HepG2 (cell line): ENCODE results near the gene UBR1. TPM values are rescaled to one million over a fixed set of nuclear protein-coding genes. Genes with fewer than 3 reads are reported as not detected.

Source experiments
- AHR ChIP-seq: IDR thresholded peaks from 2 replicates; pipeline ENCODE4 v1.6.1; 2018; ENCODE audit warnings: missing genetic modification reagents, missing compliant biosample characterization
- HOXA5 ChIP-seq: sonication (generic); formaldehyde crosslinking; IDR thresholded peaks from 2 replicates; pipeline ENCODE4 v1.4.0; 2020; ENCODE audit warnings: missing genetic modification reagents
- IRX3 ChIP-seq: sonication (generic); formaldehyde crosslinking; IDR thresholded peaks from 2 replicates; pipeline ENCODE4 v1.8.1; 2023; ENCODE audit warnings: mild to moderate bottlenecking, low read depth, missing genetic modification reagents, borderline replicate concordance
- ISX ChIP-seq: sonication (generic); formaldehyde crosslinking; conservative IDR thresholded peaks from 2 replicates; pipeline ENCODE4 v1.5.0; 2020; ENCODE audit warnings: missing genetic modification reagents
- KMT2B ChIP-seq: IDR thresholded peaks from 2 replicates; pipeline ENCODE4 v1.6.1; 2016; ENCODE audit warnings: missing genetic modification reagents, missing compliant biosample characterization
- MED8 ChIP-seq: sonication (generic); formaldehyde crosslinking; IDR thresholded peaks from 2 replicates; pipeline ENCODE4 v1.8.1; 2023; ENCODE audit warnings: mild to moderate bottlenecking, missing genetic modification reagents; ENCODE audit not compliant: insufficient replicate concordance
- ZBTB7B ChIP-seq: sonication (generic); formaldehyde crosslinking; IDR thresholded peaks from 2 replicates; pipeline ENCODE4 v1.4.0; 2020; ENCODE audit warnings: missing genetic modification reagents
- ZNF143 ChIP-seq: sonication (generic); formaldehyde crosslinking; IDR thresholded peaks from 2 replicates; pipeline ENCODE4 v1.4.0; 2020; ENCODE audit warnings: missing genetic modification reagents
- ZNF329 ChIP-seq: sonication (generic); formaldehyde crosslinking; IDR thresholded peaks from 2 replicates; pipeline ENCODE4 v1.9.0; 2021; ENCODE audit warnings: low read depth, mild to moderate bottlenecking, missing genetic modification reagents
- ZNF546 ChIP-seq: sonication (generic); formaldehyde crosslinking; conservative IDR thresholded peaks from 2 replicates; pipeline ENCODE4 v1.8.1; 2023; ENCODE audit warnings: mild to moderate bottlenecking, missing genetic modification reagents
- ZNF562 ChIP-seq: sonication (generic); formaldehyde crosslinking; IDR thresholded peaks from 2 replicates; pipeline ENCODE4 v1.8.0; 2022; ENCODE audit warnings: missing genetic modification reagents, borderline replicate concordance
- ZNF724P ChIP-seq: sonication (generic); formaldehyde crosslinking; IDR thresholded peaks from 2 replicates; pipeline ENCODE4 v1.8.0; 2022; ENCODE audit warnings: missing genetic modification reagents, borderline replicate concordance
- ZNF746 ChIP-seq: sonication (generic); formaldehyde crosslinking; IDR thresholded peaks from 2 replicates; pipeline ENCODE4 v1.8.0; 2022; ENCODE audit warnings: mild to moderate bottlenecking, missing genetic modification reagents
- ZNF749 ChIP-seq: sonication (generic); formaldehyde crosslinking; IDR thresholded peaks from 2 replicates; pipeline ENCODE4 v1.8.0; 2022; ENCODE audit warnings: mild to moderate bottlenecking, missing genetic modification reagents, moderate library complexity, borderline replicate concordance
- ZNF883 ChIP-seq: sonication (generic); formaldehyde crosslinking; IDR thresholded peaks from 2 replicates; pipeline ENCODE4 v1.5.1; 2020; ENCODE audit warnings: mild to moderate bottlenecking, missing genetic modification reagents; ENCODE audit errors: not compliant biosample characterization
- polyA plus RNA-seq, 8 experiments: library from polyadenylated mRNA; depleted of rRNA in 3 of 8; stranded (reverse) in 7 of 8; unstranded in 1 of 8; fragments of >200 nt; fragmentation: Illumina TruSeq in 4 of 8; extraction: Trizol in 4 of 8; gene quantifications; 2 replicates each; pipeline versions ENCODE4 v1.2.1 to v1.2.3, GENCODE V29; 2011 to 2016; ENCODE audit warnings: low read depth in 4 of 8, missing spikeins in 1 of 8, mixed read lengths in 1 of 8; ENCODE audit not compliant: insufficient read depth in 1 of 8
- total RNA-seq, 5 experiments: library from RNA; depleted of rRNA; stranded (reverse); fragments of >200 nt; fragmentation: Illumina TruSeq; extraction: Trizol; gene quantifications; 2 replicates each; pipeline ENCODE4 v1.2.3, GENCODE V29; 2016; ENCODE audit warnings: low read depth in 1 of 5
- TF ChIP-seq, protein P1 (sequence below): sonication (generic); formaldehyde crosslinking; IDR thresholded peaks from 2 replicates; pipeline ENCODE4 v1.4.0; 2020; ENCODE audit warnings: low read depth, missing genetic modification reagents
- TF ChIP-seq, protein P2 (sequence below): sonication (generic); formaldehyde crosslinking; conservative IDR thresholded peaks from 2 replicates; pipeline ENCODE4 v1.4.0; 2020; ENCODE audit warnings: missing genetic modification reagents
- TF ChIP-seq, protein P3 (sequence below): IDR thresholded peaks from 2 replicates; pipeline ENCODE4 v1.6.1; 2016
- TF ChIP-seq, protein P4 (sequence below): sonication (generic); formaldehyde crosslinking; IDR thresholded peaks from 2 replicates; pipeline ENCODE4 v1.4.0; 2020; ENCODE audit warnings: missing genetic modification reagents
- TF ChIP-seq, protein P5 (sequence below): sonication (generic); formaldehyde crosslinking; conservative IDR thresholded peaks from 2 replicates; pipeline ENCODE4 v1.8.1; 2023; ENCODE audit warnings: missing genetic modification reagents

UBR1 gene
- total and polyA plus RNA-seq, 2 of the 13 experiments (the other 11 are each of a cell fraction or from before 2014, with no cell fraction given): 6.4 to 18.0 TPM

DNA sequence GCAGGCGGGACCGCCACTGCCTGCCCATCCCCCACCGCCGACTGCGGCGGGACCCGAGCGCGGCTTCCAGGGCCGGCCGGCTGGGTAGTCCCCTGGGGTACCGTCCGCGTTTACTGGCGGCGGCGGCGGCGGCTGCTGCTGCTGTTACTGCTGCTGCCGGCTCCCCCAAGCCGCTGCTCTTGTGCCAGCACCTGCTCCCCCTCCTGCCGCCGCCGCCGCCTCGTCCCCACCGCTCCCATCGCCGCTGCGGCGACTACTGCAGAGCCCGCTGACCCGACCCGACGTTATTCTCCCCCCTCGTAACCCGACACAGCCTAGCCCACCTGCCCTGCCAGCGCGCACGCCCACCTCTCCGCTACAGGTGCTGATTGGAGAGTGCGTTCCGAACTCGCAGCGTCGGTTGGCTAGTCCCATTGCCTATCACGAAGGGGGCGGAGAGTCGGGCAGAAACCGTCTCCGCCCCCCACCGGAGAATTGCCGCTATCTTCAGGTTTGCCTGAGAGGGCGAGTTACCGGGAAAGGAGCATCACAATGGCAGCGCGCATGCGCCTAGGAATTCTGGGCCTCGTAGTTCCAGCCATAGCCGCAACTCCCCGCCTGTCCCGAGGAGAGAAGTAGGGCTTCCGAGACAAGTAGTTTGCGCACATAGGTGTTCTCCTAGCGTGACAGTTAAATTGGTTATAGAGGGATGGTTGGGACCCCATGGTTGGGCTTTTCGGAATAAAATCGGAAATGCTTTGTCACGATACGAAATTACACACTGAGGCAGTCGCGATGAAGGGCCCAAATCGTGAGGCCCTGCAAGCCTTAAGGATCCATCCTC, 185.1 kb downstream of the UBR1 start, which contains the start of gene TTBK2 (continued):
- TF ChIP-seq MED8 (CRISPR knock-in tag): no peak
- TF ChIP-seq ZNF143 (CRISPR knock-in tag): peak; percentile 93
- TF ChIP-seq ZNF724P: no peak
- TF ChIP-seq, protein P1, sequence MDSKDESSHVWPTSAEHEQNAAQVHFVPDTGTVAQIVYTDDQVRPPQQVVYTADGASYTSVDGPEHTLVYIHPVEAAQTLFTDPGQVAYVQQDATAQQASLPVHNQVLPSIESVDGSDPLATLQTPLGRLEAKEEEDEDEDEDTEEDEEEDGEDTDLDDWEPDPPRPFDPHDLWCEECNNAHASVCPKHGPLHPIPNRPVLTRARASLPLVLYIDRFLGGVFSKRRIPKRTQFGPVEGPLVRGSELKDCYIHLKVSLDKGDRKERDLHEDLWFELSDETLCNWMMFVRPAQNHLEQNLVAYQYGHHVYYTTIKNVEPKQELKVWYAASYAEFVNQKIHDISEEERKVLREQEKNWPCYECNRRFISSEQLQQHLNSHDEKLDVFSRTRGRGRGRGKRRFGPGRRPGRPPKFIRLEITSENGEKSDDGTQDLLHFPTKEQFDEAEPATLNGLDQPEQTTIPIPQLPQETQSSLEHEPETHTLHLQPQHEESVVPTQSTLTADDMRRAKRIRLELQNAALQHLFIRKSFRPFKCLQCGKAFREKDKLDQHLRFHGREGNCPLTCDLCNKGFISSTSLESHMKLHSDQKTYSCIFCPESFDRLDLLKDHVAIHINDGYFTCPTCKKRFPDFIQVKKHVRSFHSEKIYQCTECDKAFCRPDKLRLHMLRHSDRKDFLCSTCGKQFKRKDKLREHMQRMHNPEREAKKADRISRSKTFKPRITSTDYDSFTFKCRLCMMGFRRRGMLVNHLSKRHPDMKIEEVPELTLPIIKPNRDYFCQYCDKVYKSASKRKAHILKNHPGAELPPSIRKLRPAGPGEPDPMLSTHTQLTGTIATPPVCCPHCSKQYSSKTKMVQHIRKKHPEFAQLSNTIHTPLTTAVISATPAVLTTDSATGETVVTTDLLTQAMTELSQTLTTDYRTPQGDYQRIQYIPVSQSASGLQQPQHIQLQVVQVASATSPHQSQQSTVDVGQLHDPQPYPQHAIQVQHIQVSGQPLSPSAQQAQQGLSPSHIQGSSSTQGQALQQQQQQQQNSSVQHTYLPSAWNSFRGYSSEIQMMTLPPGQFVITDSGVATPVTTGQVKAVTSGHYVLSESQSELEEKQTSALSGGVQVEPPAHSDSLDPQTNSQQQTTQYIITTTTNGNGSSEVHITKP (CRISPR knock-in tag): no peak
- TF ChIP-seq, protein P2, sequence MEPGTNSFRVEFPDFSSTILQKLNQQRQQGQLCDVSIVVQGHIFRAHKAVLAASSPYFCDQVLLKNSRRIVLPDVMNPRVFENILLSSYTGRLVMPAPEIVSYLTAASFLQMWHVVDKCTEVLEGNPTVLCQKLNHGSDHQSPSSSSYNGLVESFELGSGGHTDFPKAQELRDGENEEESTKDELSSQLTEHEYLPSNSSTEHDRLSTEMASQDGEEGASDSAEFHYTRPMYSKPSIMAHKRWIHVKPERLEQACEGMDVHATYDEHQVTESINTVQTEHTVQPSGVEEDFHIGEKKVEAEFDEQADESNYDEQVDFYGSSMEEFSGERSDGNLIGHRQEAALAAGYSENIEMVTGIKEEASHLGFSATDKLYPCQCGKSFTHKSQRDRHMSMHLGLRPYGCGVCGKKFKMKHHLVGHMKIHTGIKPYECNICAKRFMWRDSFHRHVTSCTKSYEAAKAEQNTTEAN (CRISPR knock-in tag): no peak
- TF ChIP-seq ZNF749 (CRISPR knock-in tag): no peak
- no peak for TF ChIP-seq IRX3 (CRISPR knock-in tag)
- TF ChIP-seq ZNF329 (CRISPR knock-in tag): no peak
- TF ChIP-seq, protein P3, sequence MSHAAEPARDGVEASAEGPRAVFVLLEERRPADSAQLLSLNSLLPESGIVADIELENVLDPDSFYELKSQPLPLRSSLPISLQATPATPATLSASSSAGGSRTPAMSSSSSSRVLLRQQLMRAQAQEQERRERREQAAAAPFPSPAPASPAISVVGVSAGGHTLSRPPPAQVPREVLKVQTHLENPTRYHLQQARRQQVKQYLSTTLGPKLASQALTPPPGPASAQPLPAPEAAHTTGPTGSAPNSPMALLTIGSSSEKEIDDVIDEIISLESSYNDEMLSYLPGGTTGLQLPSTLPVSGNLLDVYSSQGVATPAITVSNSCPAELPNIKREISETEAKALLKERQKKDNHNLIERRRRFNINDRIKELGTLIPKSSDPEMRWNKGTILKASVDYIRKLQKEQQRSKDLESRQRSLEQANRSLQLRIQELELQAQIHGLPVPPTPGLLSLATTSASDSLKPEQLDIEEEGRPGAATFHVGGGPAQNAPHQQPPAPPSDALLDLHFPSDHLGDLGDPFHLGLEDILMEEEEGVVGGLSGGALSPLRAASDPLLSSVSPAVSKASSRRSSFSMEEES (CRISPR knock-in tag): no peak
- peak; percentile 65; the same call in 1 of the 2 replicates for TF ChIP-seq HOXA5
- no peak for TF ChIP-seq ZNF746 (CRISPR knock-in tag)
- TF ChIP-seq ISX (CRISPR knock-in tag): no peak
- TF ChIP-seq ZBTB7B: 0 out of 2 replicates have a peak, but pooled peaks have one; percentile 48
- no peak for TF ChIP-seq ZNF883 (CRISPR knock-in tag)
- no peak for TF ChIP-seq ZNF562
- TF ChIP-seq, protein P4, sequence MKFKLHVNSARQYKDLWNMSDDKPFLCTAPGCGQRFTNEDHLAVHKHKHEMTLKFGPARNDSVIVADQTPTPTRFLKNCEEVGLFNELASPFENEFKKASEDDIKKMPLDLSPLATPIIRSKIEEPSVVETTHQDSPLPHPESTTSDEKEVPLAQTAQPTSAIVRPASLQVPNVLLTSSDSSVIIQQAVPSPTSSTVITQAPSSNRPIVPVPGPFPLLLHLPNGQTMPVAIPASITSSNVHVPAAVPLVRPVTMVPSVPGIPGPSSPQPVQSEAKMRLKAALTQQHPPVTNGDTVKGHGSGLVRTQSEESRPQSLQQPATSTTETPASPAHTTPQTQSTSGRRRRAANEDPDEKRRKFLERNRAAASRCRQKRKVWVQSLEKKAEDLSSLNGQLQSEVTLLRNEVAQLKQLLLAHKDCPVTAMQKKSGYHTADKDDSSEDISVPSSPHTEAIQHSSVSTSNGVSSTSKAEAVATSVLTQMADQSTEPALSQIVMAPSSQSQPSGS (CRISPR knock-in tag): no peak
- TF ChIP-seq, protein P5, sequence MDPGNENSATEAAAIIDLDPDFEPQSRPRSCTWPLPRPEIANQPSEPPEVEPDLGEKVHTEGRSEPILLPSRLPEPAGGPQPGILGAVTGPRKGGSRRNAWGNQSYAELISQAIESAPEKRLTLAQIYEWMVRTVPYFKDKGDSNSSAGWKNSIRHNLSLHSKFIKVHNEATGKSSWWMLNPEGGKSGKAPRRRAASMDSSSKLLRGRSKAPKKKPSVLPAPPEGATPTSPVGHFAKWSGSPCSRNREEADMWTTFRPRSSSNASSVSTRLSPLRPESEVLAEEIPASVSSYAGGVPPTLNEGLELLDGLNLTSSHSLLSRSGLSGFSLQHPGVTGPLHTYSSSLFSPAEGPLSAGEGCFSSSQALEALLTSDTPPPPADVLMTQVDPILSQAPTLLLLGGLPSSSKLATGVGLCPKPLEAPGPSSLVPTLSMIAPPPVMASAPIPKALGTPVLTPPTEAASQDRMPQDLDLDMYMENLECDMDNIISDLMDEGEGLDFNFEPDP (CRISPR knock-in tag): no peak
- TF ChIP-seq ZNF546 (CRISPR knock-in tag): no peak
- no peak for TF ChIP-seq AHR (CRISPR knock-in tag)
- TF ChIP-seq KMT2B (CRISPR knock-in tag): peak; percentile 91
